Stimulated activated CD4-positive, alpha-beta T cell treated with anti-CD3 and anti-CD28 coated beads, Interleukin-4, amount 100 ng/mL, for 48 hours (primary cell): ENCODE measurements around the gene OR52E1.

Source experiments
- DNase-seq, 2 donors: peaks; one replicate each; pipeline ENCODE4 v3.0.0-alpha.2; 2020; ENCODE audit warnings: low read depth in 2 of 2

OR52E1 gene

DNA sequence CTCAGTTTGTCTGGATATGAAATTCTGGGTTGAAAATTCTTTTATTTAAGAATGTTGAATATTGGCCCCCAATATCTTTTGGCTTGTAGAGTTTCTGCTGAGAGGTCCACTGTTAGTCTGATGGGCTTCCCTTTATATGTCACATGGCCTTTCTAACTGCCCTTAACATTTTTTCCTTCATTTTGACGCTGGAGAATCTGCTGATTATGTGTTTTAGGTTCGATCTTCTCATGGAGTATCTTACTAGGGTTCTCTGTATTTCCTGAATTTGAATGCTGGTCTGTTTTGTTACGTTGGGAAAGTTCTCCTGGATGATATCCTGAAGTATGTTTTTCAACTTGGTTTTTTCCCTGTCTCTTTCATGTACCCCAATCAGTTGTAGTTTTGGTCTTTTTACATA lies 46.0 kb downstream of the OR52E1 start:
- no peak for DNase-seq

DNA sequence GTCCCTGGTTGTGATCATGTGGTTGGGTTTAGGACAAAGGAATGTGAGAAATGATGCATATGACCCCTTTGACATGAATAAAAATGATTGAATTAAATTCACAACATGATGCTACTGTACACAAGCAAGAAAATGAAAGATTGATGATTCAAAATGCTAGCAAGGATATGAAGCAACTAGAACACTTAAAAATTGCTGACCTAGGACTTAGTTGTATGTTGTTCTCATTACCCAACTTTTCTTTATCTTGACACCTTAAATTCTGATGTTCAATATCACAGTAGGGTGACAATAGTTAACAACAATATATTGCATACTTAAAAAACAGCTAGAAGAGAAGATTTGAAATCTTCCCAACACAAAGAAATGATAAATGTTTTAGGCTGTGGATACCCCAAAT lies 48.2 kb downstream of the OR52E1 start:
- DNase-seq = no peak

GRCh38 chr11:5118893-5119292 lies 49.5 kb downstream of the OR52E1 start:
- no peak for DNase-seq
